HEK293 (cell line): ENCODE results near the gene ZNF316.

Experiments
- CTCF ChIP-seq: fragments of 450-650 bp; formaldehyde crosslinking; IDR thresholded peaks from 2 replicates; pipeline ENCODE4 v1.5.1; 2016; ENCODE audit warnings: missing biosample characterization, missing genetic modification characterization
- TCF7L2 ChIP-seq: IDR thresholded peaks from 2 replicates; pipeline ENCODE4 v1.6.1; 2011; ENCODE audit warnings: low read depth, mild to moderate bottlenecking, inconsistent platforms, low read length, moderate library complexity, borderline replicate concordance
- TRIM28 ChIP-seq: IDR thresholded peaks from 2 replicates; pipeline ENCODE4 v1.6.1; 2011; ENCODE audit warnings: low read length, control low read depth, borderline replicate concordance
- ZBTB49 ChIP-seq: fragments of 450-650 bp; formaldehyde crosslinking; IDR thresholded peaks from 2 replicates; pipeline ENCODE4 v1.5.1; 2016; ENCODE audit warnings: missing biosample characterization, missing genetic modification characterization, low read depth
- ZNF23 ChIP-seq: fragments of 450-650 bp; formaldehyde crosslinking; IDR thresholded peaks from 2 replicates; pipeline ENCODE4 v1.5.1; 2016; ENCODE audit warnings: missing biosample characterization, missing genetic modification characterization, borderline replicate concordance
- ZNF266 ChIP-seq: fragments of 450-650 bp; formaldehyde crosslinking; IDR thresholded peaks from 2 replicates; pipeline ENCODE4 v1.5.1; 2016; ENCODE audit warnings: missing biosample characterization, missing genetic modification characterization, low read depth
- ZNF362 ChIP-seq: fragments of 450-650 bp; formaldehyde crosslinking; IDR thresholded peaks from 2 replicates; pipeline ENCODE4 v1.5.1; 2016; ENCODE audit warnings: missing biosample characterization, missing genetic modification characterization
- ZNF423 ChIP-seq: fragments of 450-650 bp; formaldehyde crosslinking; IDR thresholded peaks from 2 replicates; pipeline ENCODE4 v1.5.1; 2016; ENCODE audit warnings: missing biosample characterization, missing genetic modification characterization
- ZNF645 ChIP-seq: fragments of 450-650 bp; formaldehyde crosslinking; IDR thresholded peaks from 2 replicates; pipeline ENCODE4; 2016; ENCODE audit warnings: missing biosample characterization, missing genetic modification characterization
- ZNF747 ChIP-seq: fragments of 450-650 bp; formaldehyde crosslinking; IDR thresholded peaks from 2 replicates; pipeline ENCODE4 v1.5.1; 2016; ENCODE audit warnings: missing biosample characterization, missing genetic modification characterization
- ZSCAN18 ChIP-seq: fragments of 450-650 bp; formaldehyde crosslinking; IDR thresholded peaks from 2 replicates; pipeline ENCODE4 v1.5.1; 2016; ENCODE audit warnings: missing biosample characterization, missing genetic modification characterization
- ZXDB ChIP-seq: fragments of 450-650 bp; formaldehyde crosslinking; IDR thresholded peaks from 2 replicates; pipeline ENCODE4 v1.5.1; 2016; ENCODE audit warnings: missing biosample characterization, missing genetic modification characterization
- TF ChIP-seq, protein P1 (sequence below): fragments of 450-650 bp; formaldehyde crosslinking; IDR thresholded peaks from 2 replicates; pipeline ENCODE4 v1.5.1; 2016; ENCODE audit warnings: missing biosample characterization, missing genetic modification characterization

GRCh38 chr7:6701860-6702259, 64.7 kb downstream of the ZNF316 start:
- TF ChIP-seq ZNF747 (tag by site-specific recombination) (no peak), ZSCAN18 (no peak), TRIM28 (no peak), CTCF (tag by site-specific recombination) (no peak), ZNF645 (no peak), ZBTB49 (tag by site-specific recombination) (no peak), TCF7L2 (no peak), ZNF266 (tag by site-specific recombination) (no peak), ZNF362 (tag by site-specific recombination) (no peak), ZNF423 (tag by site-specific recombination) (no peak), ZXDB (tag by site-specific recombination) (no peak), ZNF23 (no peak)
- TF ChIP-seq, protein P1, sequence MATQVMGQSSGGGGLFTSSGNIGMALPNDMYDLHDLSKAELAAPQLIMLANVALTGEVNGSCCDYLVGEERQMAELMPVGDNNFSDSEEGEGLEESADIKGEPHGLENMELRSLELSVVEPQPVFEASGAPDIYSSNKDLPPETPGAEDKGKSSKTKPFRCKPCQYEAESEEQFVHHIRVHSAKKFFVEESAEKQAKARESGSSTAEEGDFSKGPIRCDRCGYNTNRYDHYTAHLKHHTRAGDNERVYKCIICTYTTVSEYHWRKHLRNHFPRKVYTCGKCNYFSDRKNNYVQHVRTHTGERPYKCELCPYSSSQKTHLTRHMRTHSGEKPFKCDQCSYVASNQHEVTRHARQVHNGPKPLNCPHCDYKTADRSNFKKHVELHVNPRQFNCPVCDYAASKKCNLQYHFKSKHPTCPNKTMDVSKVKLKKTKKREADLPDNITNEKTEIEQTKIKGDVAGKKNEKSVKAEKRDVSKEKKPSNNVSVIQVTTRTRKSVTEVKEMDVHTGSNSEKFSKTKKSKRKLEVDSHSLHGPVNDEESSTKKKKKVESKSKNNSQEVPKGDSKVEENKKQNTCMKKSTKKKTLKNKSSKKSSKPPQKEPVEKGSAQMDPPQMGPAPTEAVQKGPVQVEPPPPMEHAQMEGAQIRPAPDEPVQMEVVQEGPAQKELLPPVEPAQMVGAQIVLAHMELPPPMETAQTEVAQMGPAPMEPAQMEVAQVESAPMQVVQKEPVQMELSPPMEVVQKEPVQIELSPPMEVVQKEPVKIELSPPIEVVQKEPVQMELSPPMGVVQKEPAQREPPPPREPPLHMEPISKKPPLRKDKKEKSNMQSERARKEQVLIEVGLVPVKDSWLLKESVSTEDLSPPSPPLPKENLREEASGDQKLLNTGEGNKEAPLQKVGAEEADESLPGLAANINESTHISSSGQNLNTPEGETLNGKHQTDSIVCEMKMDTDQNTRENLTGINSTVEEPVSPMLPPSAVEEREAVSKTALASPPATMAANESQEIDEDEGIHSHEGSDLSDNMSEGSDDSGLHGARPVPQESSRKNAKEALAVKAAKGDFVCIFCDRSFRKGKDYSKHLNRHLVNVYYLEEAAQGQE (tag by site-specific recombination), result no peak
